Measurements from ENCODE around the gene KIAA1328. TPM values are rescaled to one million over a fixed set of nuclear protein-coding genes. Genes with fewer than 3 reads are reported as not detected.

Gene KIAA1328
- total RNA-seq, 6 experiments from 2014 or later, result 2.0 to 4.5 (median 2.9) TPM

GRCh38 chr18:37274309-37275236, 445.6 kb downstream of the KIAA1328 start:
- Histone ChIP-seq H3K36me3 (no peaks in the 10 kb centered on the region), H3K27me3 (no peaks in the 10 kb centered on the region), H3K27ac (no peak overlapping the region), H3K9me3 (no peaks in the 10 kb centered on the region), H3K4me3 (no peak overlapping the region), H3K4me1 (no peaks in the 10 kb centered on the region)
- no peak for TF ChIP-seq CTCF (IDR thresholded peaks at IDR 0.05)
- TF ChIP-seq POLR2A (IDR thresholded peaks at IDR 0.05), result no peak
- intact Hi-C loops (cut with DNase I), result no loop called here
- ATAC-seq (no peak), DNase-seq (no peak)
- WGBS (ENCODE audit: insufficient coverage, low coverage, low lambda C conversion rate, missing lambda C conversion rate), result 19% methylated on average over 43 of the region's 82 CpGs

- WGBS (ENCODE audit: insufficient coverage, low coverage, low lambda C conversion rate, missing lambda C conversion rate), result 15% methylated on average over 17 of the region's 32 CpGs
- no peak for TF ChIP-seq POLR2A (IDR thresholded peaks at IDR 0.05)
- Histone ChIP-seq H3K4me1 (no peaks in the 10 kb centered on the region), H3K27ac (no peak overlapping the region), H3K36me3 (no peaks in the 10 kb centered on the region), H3K27me3 (no peaks in the 10 kb centered on the region), H3K9me3 (no peaks in the 10 kb centered on the region), H3K4me3 (no peak overlapping the region)
- intact Hi-C loops (cut with DNase I), result no loop called here
- ATAC-seq (no peak), DNase-seq (no peak)
Observed at GRCh38 chr18:37275237-37275741, 446.4 kb downstream of the KIAA1328 start.

GRCh38 chr18:37276111-37276890, 447.4 kb downstream of the KIAA1328 start:
- WGBS (ENCODE audit: insufficient coverage, low coverage, low lambda C conversion rate, missing lambda C conversion rate), result 58% methylated on average over 5 of the region's 10 CpGs
- Histone ChIP-seq H3K9me3 (no peaks in the 10 kb centered on the region), H3K27me3 (no peaks in the 10 kb centered on the region), H3K4me1 (no peaks in the 10 kb centered on the region), H3K4me3 (no peak overlapping the region), H3K36me3 (no peaks in the 10 kb centered on the region), H3K27ac (no peak overlapping the region)
- intact Hi-C loops (cut with DNase I), result no loop called here
- TF ChIP-seq CTCF (IDR thresholded peaks at IDR 0.05) (no peak), POLR2A (IDR thresholded peaks at IDR 0.05) (no peak)
- no peak for DNase-seq
- ATAC-seq, result no peak

GRCh38 chr18:37277804-37278203, 448.9 kb downstream of the KIAA1328 start:
- H3K27ac ChIP-seq, result no peak overlapping the region
- DNase-seq (no peak), ATAC-seq (no peak)
- no peaks in the 10 kb centered on the region for H3K4me1 ChIP-seq
- H3K4me3 ChIP-seq, result no peak overlapping the region
- H3K27me3 ChIP-seq, result no peaks in the 10 kb centered on the region
- TF ChIP-seq POLR2A (IDR thresholded peaks at IDR 0.05) (no peak), CTCF (IDR thresholded peaks at IDR 0.05) (no peak)
- WGBS (ENCODE audit: insufficient coverage, low coverage, low lambda C conversion rate, missing lambda C conversion rate), result 56% methylated on average over 10 of the region's 10 CpGs
- intact Hi-C loops (cut with DNase I), result no loop called here
- H3K9me3 ChIP-seq, result no peaks in the 10 kb centered on the region
- H3K36me3 ChIP-seq, result no peaks in the 10 kb centered on the region

Other genes starting within 250 kb of the KIAA1328 start
- 10 to 100 TPM; 14.0 to 56.2 (median 23.1) TPM for gene TPGS2, start 125 bp upstream of the KIAA1328 start, total RNA-seq

All from right lobe of liver (tissue), 6 donors.